CD14-positive monocyte (primary cell): ENCODE data around the gene AHR. TPM values are rescaled to one million over a fixed set of nuclear protein-coding genes. Genes with fewer than 3 reads are reported as not detected.

Experiments used
- DNase-seq, 3 donors: peaks; one replicate each; pipeline ENCODE4 v3.0.0-alpha.2; 2011 to 2022
- H2AFZ ChIP-seq: 2 replicates; pipeline ENCODE4 v1.6.0; 2012; ENCODE audit warnings: mild to moderate bottlenecking, low read depth, low read length, inconsistent platforms; ENCODE audit not compliant: insufficient read depth, poor library complexity, severe bottlenecking
- H3K27ac ChIP-seq, 2 donors: 1 replicate in 1 of 2; 2 replicates in 1 of 2; pipeline ENCODE4 v1.5.1; 2012 to 2013; ENCODE audit warnings: low read length in 2 of 2, control low read depth in 1 of 2, inconsistent platforms in 1 of 2, low read depth in 1 of 2, mild to moderate bottlenecking in 1 of 2
- H3K27me3 ChIP-seq, 2 donors: one replicate each; pipeline versions ENCODE4 v1.6.0 to v1.6.1; 2011 to 2013; ENCODE audit warnings: low read length in 2 of 2; ENCODE audit not compliant: control insufficient read depth in 2 of 2, insufficient read depth in 2 of 2
- H3K36me3 ChIP-seq, 2 donors: replicated peaks in 1 of 2; 1 replicate in 1 of 2; 2 replicates in 1 of 2; pipeline versions ENCODE4 v1.5.1 to v1.6.1; 2012 to 2013; ENCODE audit warnings: low read length in 2 of 2, control low read depth in 1 of 2, inconsistent platforms in 1 of 2, mild to moderate bottlenecking in 1 of 2; ENCODE audit not compliant: insufficient read depth in 2 of 2, control insufficient read depth in 1 of 2
- H3K4me1 ChIP-seq, 2 donors: 1 replicate in 1 of 2; 2 replicates in 1 of 2; pipeline versions ENCODE4 v1.5.1 to v1.6.1; 2012 to 2013; ENCODE audit warnings: low read length in 2 of 2, control low read depth in 1 of 2, inconsistent platforms in 1 of 2, mild to moderate bottlenecking in 1 of 2, moderate library complexity in 1 of 2; ENCODE audit not compliant: insufficient read depth in 2 of 2, control insufficient read depth in 1 of 2
- H3K4me2 ChIP-seq: replicated peaks from 2 replicates; pipeline ENCODE3; 2012; ENCODE audit warnings: low read length, moderate library complexity, mild to moderate bottlenecking; ENCODE audit not compliant: poor library complexity, severe bottlenecking; ENCODE audit errors: extremely low read depth
- H3K4me3 ChIP-seq, 3 experiments: fragments of 200-600 bp in 1 of 3; sonication (generic) in 1 of 3; replicated peaks in 1 of 3; 1 replicate in 2 of 3; 2 replicates in 1 of 3; pipeline ENCODE4 v1.5.1; 2011 to 2013; ENCODE audit warnings: low read length in 3 of 3, mild to moderate bottlenecking in 3 of 3, control low read depth in 2 of 3, low read depth in 2 of 3, inconsistent platforms in 1 of 3, moderate library complexity in 1 of 3
- H3K79me2 ChIP-seq: 2 replicates; pipeline ENCODE4 v1.6.0; 2012; ENCODE audit warnings: mild to moderate bottlenecking, control low read depth, inconsistent platforms, low read length, moderate library complexity; ENCODE audit not compliant: insufficient read depth
- H3K9ac ChIP-seq: 2 replicates; pipeline ENCODE4 v1.6.0; 2017; ENCODE audit warnings: low read length, mild to moderate bottlenecking; ENCODE audit not compliant: insufficient read depth, poor library complexity, severe bottlenecking
- H3K9me3 ChIP-seq, 2 donors: replicated peaks in 1 of 2; 1 replicate in 1 of 2; 2 replicates in 1 of 2; pipeline versions ENCODE4 v1.5.1 to v1.6.1; 2012 to 2013; ENCODE audit warnings: low read length in 2 of 2, control low read depth in 1 of 2; ENCODE audit not compliant: control insufficient read depth in 1 of 2, insufficient read depth in 1 of 2
- H4K20me1 ChIP-seq: 2 replicates; pipeline ENCODE4 v1.6.0; 2012; ENCODE audit warnings: mild to moderate bottlenecking, low read length, control low read depth, moderate library complexity; ENCODE audit not compliant: insufficient read depth
- H3K27ac Mint-ChIP-seq, 7 donors: one replicate each; pipeline ENCODE4 v1.8.0; 2020; ENCODE audit warnings: mild to moderate bottlenecking in 7 of 7, mixed read lengths in 7 of 7, moderate library complexity in 6 of 7, inconsistent platforms in 2 of 7
- H3K27me3 Mint-ChIP-seq, 3 donors: one replicate each; pipeline ENCODE4 v1.8.0; 2021 to 2022; ENCODE audit warnings: low read depth in 3 of 3, mild to moderate bottlenecking in 3 of 3, mixed read lengths in 3 of 3, moderate library complexity in 3 of 3, inconsistent platforms in 1 of 3
- H3K36me3 Mint-ChIP-seq, 2 donors: one replicate each; pipeline ENCODE4 v1.8.0; 2020; ENCODE audit warnings: mixed read lengths in 2 of 2, inconsistent platforms in 1 of 2, mild to moderate bottlenecking in 1 of 2
- H3K4me1 Mint-ChIP-seq: one replicate; pipeline ENCODE4 v1.8.0; 2020; ENCODE audit warnings: mild to moderate bottlenecking, mixed read lengths
- H3K4me3 Mint-ChIP-seq, 2 donors: one replicate each; pipeline ENCODE4 v1.8.0; 2020; ENCODE audit warnings: mild to moderate bottlenecking in 2 of 2, mixed read lengths in 2 of 2, moderate library complexity in 1 of 2
- H3K9me3 Mint-ChIP-seq, 7 donors: one replicate each; pipeline ENCODE4 v1.8.0; 2020 to 2022; ENCODE audit warnings: mixed read lengths in 7 of 7, mild to moderate bottlenecking in 6 of 7, moderate library complexity in 6 of 7, inconsistent platforms in 2 of 7
- CTCF ChIP-seq: fragments of 200-600 bp; IDR thresholded peaks from one replicate; pipeline ENCODE4 v1.8.0; 2022; ENCODE audit warnings: antibody characterized with exemption, mild to moderate bottlenecking
- WGBS: methylation state at CpG from one replicate; pipeline ENCODE4 v1.1.5; 2013; ENCODE audit warnings: missing lambda C conversion rate; ENCODE audit not compliant: insufficient coverage; 5-methylcytosine and 5-hydroxymethylcytosine counted together
- intact Hi-C, 2 donors: fragments of 100-400 bp; cut with micrococcal nuclease; formaldehyde crosslinking; loops; one replicate each; pipeline versions ENCODE4 v1.15.0 to v1.15.1; 2023
- polyA plus RNA-seq, 3 donors: library from polyadenylated mRNA; depleted of rRNA in 1 of 3; unstranded in 2 of 3; stranded (reverse) in 1 of 3; fragments of 300-500 nt in 2 of 3; fragments of >200 nt in 1 of 3; fragmentation: Illumina TruSeq in 2 of 3; gene quantifications; 1 replicate in 2 of 3; 2 replicates in 1 of 3; pipeline ENCODE4 v1.2.3, GENCODE V29; 2012 to 2021

The AHR gene
- polyA plus RNA-seq, 3 donors, result 42.4 to 56.6 (median 54.1) TPM

GRCh38 chr7:17359610-17360009, 61.2 kb downstream of the AHR start:
- Histone ChIP-seq H3K9me3 (peaks cover 0 to 9% of the 10 kb centered on the region in 2 donors), H3K4me3 (no peak overlapping the region), H3K27me3 (no peaks in the 10 kb centered on the region), H3K79me2 (no peaks in the 10 kb centered on the region), H3K27ac (no peak overlapping the region), H3K4me2 (no peak overlapping the region), H3K9ac (no peak overlapping the region), H4K20me1 (no peaks in the 10 kb centered on the region), H3K4me1 (no peaks in the 10 kb centered on the region), H2AFZ (no peak overlapping the region), H3K36me3 (no peaks in the 10 kb centered on the region)
- Mint-ChIP-seq H3K27me3 (peaks cover 0 to 4% (median 0%) of the 10 kb centered on the region in 3 donors), H3K36me3 (peaks cover 0 to 5% of the 10 kb centered on the region in 2 donors), H3K27ac (no peak overlapping the region), H3K4me1 (no peaks in the 10 kb centered on the region), H3K9me3 (peaks cover 7 to 14% (median 10%) of the 10 kb centered on the region in 7 donors), H3K4me3 (no peak overlapping the region)
- intact Hi-C loops, result loop anchor here in 1 of 2 donors (10.0 kb wide), 1 partner anchor 45 kb away; no protein-coding TSS in a partner anchor
- TF ChIP-seq CTCF, result no peak
- 96% methylated on average over 5 of the region's 6 CpGs for WGBS
- DNase-seq, result no peak

- Mint-ChIP-seq H3K9me3 (peaks cover 8 to 14% (median 10%) of the 10 kb centered on the region in 7 donors), H3K27ac (peak overlapping the region in 1 of 7 donors; percentile 66), H3K4me3 (no peak overlapping the region), H3K27me3 (peaks cover 0 to 6% (median 1%) of the 10 kb centered on the region in 3 donors), H3K36me3 (peaks cover 0 to 5% of the 10 kb centered on the region in 2 donors), H3K4me1 (no peaks in the 10 kb centered on the region)
- H2AFZ ChIP-seq, result no peak overlapping the region
- no peaks in the 10 kb centered on the region for H4K20me1 ChIP-seq
- no peak overlapping the region for H3K27ac ChIP-seq
- no peak for DNase-seq
- H3K4me1 ChIP-seq, result no peaks in the 10 kb centered on the region
- 94% methylated on average over 15 of the region's 23 CpGs for WGBS
- peaks cover 0 to 9% of the 10 kb centered on the region in 2 donors for H3K9me3 ChIP-seq
- H3K27me3 ChIP-seq, result no peaks in the 10 kb centered on the region
- H3K9ac ChIP-seq, result no peak overlapping the region
- peak overlapping the region; percentile 23 for H3K4me2 ChIP-seq
- TF ChIP-seq CTCF, result no peak
- H3K79me2 ChIP-seq, result no peaks in the 10 kb centered on the region
- no peak overlapping the region for H3K4me3 ChIP-seq
- intact Hi-C loops, result no loop called here
- no peaks in the 10 kb centered on the region for H3K36me3 ChIP-seq
Measured at GRCh38 chr7:17362439-17363105, 64.1 kb downstream of the AHR start.
